Measurements from ENCODE around the gene NLN.

NLN gene

GRCh38 chr5:65818592-65818991 is 96.6 kb downstream of the NLN start:
- H2AK5ac ChIP-seq (ENCODE audit: low read length) = no peak overlapping the region
- H3K4me3 ChIP-seq (ENCODE audit: low read depth, low read length) = no peak overlapping the region
- no peak overlapping the region for H3K27ac ChIP-seq (ENCODE audit: low read depth, low read length)
- no peak overlapping the region for H3K23ac ChIP-seq (ENCODE audit: low read length)
- no peak for DNase-seq
- no CpG with 5 or more reads among the region's 4 CpGs for WGBS (ENCODE audit: extremely low coverage, insufficient coverage, insufficient read length)
- H4K12ac ChIP-seq (ENCODE audit: low read depth, low read length) = no peak overlapping the region
- H2AFZ ChIP-seq (ENCODE audit: insufficient read depth, low read length, poor library complexity) = no peak overlapping the region
- H3K9ac ChIP-seq (ENCODE audit: low read length) = no peak overlapping the region
- no peaks in the 10 kb centered on the region for H3K9me3 ChIP-seq (ENCODE audit: insufficient read depth, low read depth, low read length)
- H3K4me1 ChIP-seq (ENCODE audit: control insufficient read depth in 1 of 2, insufficient read depth in 2 of 2, low read length in 2 of 2) = no peaks in the 10 kb centered on the region
- no peak overlapping the region for H3K4me2 ChIP-seq (ENCODE audit: low read length)
- no peak overlapping the region for H3K14ac ChIP-seq (ENCODE audit: low read length)
- H2BK5ac ChIP-seq (ENCODE audit: low read depth, low read length, poor library complexity) = no peak overlapping the region
- no peak overlapping the region for H2BK120ac ChIP-seq (ENCODE audit: insufficient read depth, low read length, poor library complexity)
- no peak overlapping the region for H3K4ac ChIP-seq (ENCODE audit: low read depth, low read length)
- no peaks in the 10 kb centered on the region for H3K79me2 ChIP-seq (ENCODE audit: control insufficient read depth, insufficient read depth, low read length, poor library complexity)
- no peak overlapping the region for H4K8ac ChIP-seq (ENCODE audit: low read depth, low read length)
- peaks cover under 1 to 5% of the 10 kb centered on the region in 2 experiments for H3K36me3 ChIP-seq (ENCODE audit: control insufficient read depth in 1 of 2, insufficient read depth in 2 of 2, low read length in 2 of 2)
- no peak overlapping the region for H4K91ac ChIP-seq (ENCODE audit: low read depth, low read length)
- no peak overlapping the region for H2BK12ac ChIP-seq (ENCODE audit: low read length)
- H3K27me3 ChIP-seq (ENCODE audit: insufficient read depth, low read length) = no peaks in the 10 kb centered on the region
- H3K18ac ChIP-seq (ENCODE audit: low read length) = no peak overlapping the region
- no peaks in the 10 kb centered on the region for H3K79me1 ChIP-seq (ENCODE audit: low read length)

- DNase-seq = peak in 1 of 2 donors; percentile 23
- Histone ChIP-seq H4K12ac (ENCODE audit: low read depth, low read length) (no peak overlapping the region), H2AK5ac (ENCODE audit: low read length) (no peak overlapping the region), H3K27me3 (ENCODE audit: insufficient read depth, low read length) (no peaks in the 10 kb centered on the region), H4K8ac (ENCODE audit: low read depth, low read length) (no peak overlapping the region), H3K23ac (ENCODE audit: low read length) (no peak overlapping the region), H3K9me3 (ENCODE audit: insufficient read depth, low read depth, low read length) (no peaks in the 10 kb centered on the region), H2BK120ac (ENCODE audit: insufficient read depth, low read length, poor library complexity) (no peak overlapping the region), H3K4me3 (ENCODE audit: low read depth, low read length) (no peak overlapping the region), H2AFZ (ENCODE audit: insufficient read depth, low read length, poor library complexity) (no peak overlapping the region), H3K4me1 (ENCODE audit: control insufficient read depth in 1 of 2, insufficient read depth in 2 of 2, low read length in 2 of 2) (no peaks in the 10 kb centered on the region), H3K36me3 (ENCODE audit: control insufficient read depth in 1 of 2, insufficient read depth in 2 of 2, low read length in 2 of 2) (peaks cover 0 to 3% of the 10 kb centered on the region in 2 experiments), H3K27ac (ENCODE audit: low read depth, low read length) (no peak overlapping the region), H3K9ac (ENCODE audit: low read length) (no peak overlapping the region), H3K18ac (ENCODE audit: low read length) (no peak overlapping the region), H3K4me2 (ENCODE audit: low read length) (no peak overlapping the region), H4K91ac (ENCODE audit: low read depth, low read length) (no peak overlapping the region), H2BK5ac (ENCODE audit: low read depth, low read length, poor library complexity) (no peak overlapping the region), H3K14ac (ENCODE audit: low read length) (no peak overlapping the region), H3K79me1 (ENCODE audit: low read length) (no peaks in the 10 kb centered on the region), H3K4ac (ENCODE audit: low read depth, low read length) (no peak overlapping the region), H3K79me2 (ENCODE audit: control insufficient read depth, insufficient read depth, low read length, poor library complexity) (no peaks in the 10 kb centered on the region), H2BK12ac (ENCODE audit: low read length) (no peak overlapping the region)
- WGBS (ENCODE audit: extremely low coverage, insufficient coverage, insufficient read length) = 100% methylated on average over 1 of the region's 3 CpGs
These were observed 97.4 kb downstream of the NLN start for GRCh38 chr5:65819215-65819904.

GRCh38 chr5:65819905-65820240 is 97.9 kb downstream of the NLN start:
- Histone ChIP-seq H4K8ac (ENCODE audit: low read depth, low read length) (no peak overlapping the region), H3K18ac (ENCODE audit: low read length) (no peak overlapping the region), H3K9me3 (ENCODE audit: insufficient read depth, low read depth, low read length) (no peaks in the 10 kb centered on the region), H3K4me1 (ENCODE audit: control insufficient read depth in 1 of 2, insufficient read depth in 2 of 2, low read length in 2 of 2) (no peaks in the 10 kb centered on the region), H2BK120ac (ENCODE audit: insufficient read depth, low read length, poor library complexity) (no peak overlapping the region), H3K4ac (ENCODE audit: low read depth, low read length) (no peak overlapping the region), H3K27ac (ENCODE audit: low read depth, low read length) (no peak overlapping the region), H3K79me1 (ENCODE audit: low read length) (no peaks in the 10 kb centered on the region), H3K79me2 (ENCODE audit: control insufficient read depth, insufficient read depth, low read length, poor library complexity) (no peaks in the 10 kb centered on the region), H2BK12ac (ENCODE audit: low read length) (no peak overlapping the region), H4K12ac (ENCODE audit: low read depth, low read length) (no peak overlapping the region), H3K9ac (ENCODE audit: low read length) (no peak overlapping the region), H3K14ac (ENCODE audit: low read length) (no peak overlapping the region), H3K4me3 (ENCODE audit: low read depth, low read length) (no peak overlapping the region), H4K91ac (ENCODE audit: low read depth, low read length) (no peak overlapping the region), H2AFZ (ENCODE audit: insufficient read depth, low read length, poor library complexity) (no peak overlapping the region), H3K4me2 (ENCODE audit: low read length) (no peak overlapping the region), H3K27me3 (ENCODE audit: insufficient read depth, low read length) (no peaks in the 10 kb centered on the region), H3K23ac (ENCODE audit: low read length) (no peak overlapping the region), H2BK5ac (ENCODE audit: low read depth, low read length, poor library complexity) (no peak overlapping the region), H3K36me3 (ENCODE audit: control insufficient read depth in 1 of 2, insufficient read depth in 2 of 2, low read length in 2 of 2) (peaks cover 0 to 3% of the 10 kb centered on the region in 2 experiments), H2AK5ac (ENCODE audit: low read length) (no peak overlapping the region)
- no peak for DNase-seq

GRCh38 chr5:65820373-65820772 is 98.4 kb downstream of the NLN start:
- no peak overlapping the region for H2AK5ac ChIP-seq (ENCODE audit: low read length)
- no peaks in the 10 kb centered on the region for H3K79me2 ChIP-seq (ENCODE audit: control insufficient read depth, insufficient read depth, low read length, poor library complexity)
- DNase-seq = no peak
- no peak overlapping the region for H4K91ac ChIP-seq (ENCODE audit: low read depth, low read length)
- no peak overlapping the region for H2BK12ac ChIP-seq (ENCODE audit: low read length)
- no CpG with 5 or more reads among the region's 2 CpGs for WGBS (ENCODE audit: extremely low coverage, insufficient coverage, insufficient read length)
- H3K14ac ChIP-seq (ENCODE audit: low read length) = no peak overlapping the region
- no peak overlapping the region for H2BK120ac ChIP-seq (ENCODE audit: insufficient read depth, low read length, poor library complexity)
- H2BK5ac ChIP-seq (ENCODE audit: low read depth, low read length, poor library complexity) = no peak overlapping the region
- H4K12ac ChIP-seq (ENCODE audit: low read depth, low read length) = no peak overlapping the region
- no peak overlapping the region for H3K4ac ChIP-seq (ENCODE audit: low read depth, low read length)
- H3K23ac ChIP-seq (ENCODE audit: low read length) = no peak overlapping the region
- H3K4me1 ChIP-seq (ENCODE audit: control insufficient read depth in 1 of 2, insufficient read depth in 2 of 2, low read length in 2 of 2) = no peaks in the 10 kb centered on the region
- no peak overlapping the region for H3K4me3 ChIP-seq (ENCODE audit: low read depth, low read length)
- no peaks in the 10 kb centered on the region for H3K36me3 ChIP-seq (ENCODE audit: control insufficient read depth in 1 of 2, insufficient read depth in 2 of 2, low read length in 2 of 2)
- no peaks in the 10 kb centered on the region for H3K79me1 ChIP-seq (ENCODE audit: low read length)
- H4K8ac ChIP-seq (ENCODE audit: low read depth, low read length) = no peak overlapping the region
- H3K9me3 ChIP-seq (ENCODE audit: insufficient read depth, low read depth, low read length) = no peaks in the 10 kb centered on the region
- no peak overlapping the region for H3K27ac ChIP-seq (ENCODE audit: low read depth, low read length)
- no peaks in the 10 kb centered on the region for H3K27me3 ChIP-seq (ENCODE audit: insufficient read depth, low read length)
- H3K9ac ChIP-seq (ENCODE audit: low read length) = no peak overlapping the region
- no peak overlapping the region for H2AFZ ChIP-seq (ENCODE audit: insufficient read depth, low read length, poor library complexity)
- no peak overlapping the region for H3K4me2 ChIP-seq (ENCODE audit: low read length)
- no peak overlapping the region for H3K18ac ChIP-seq (ENCODE audit: low read length)
